Fibroblast of skin of scalp (primary cell): ENCODE data around the gene AKT1.

ENCODE experiments used
- DNase-seq: peaks from one replicate; pipeline ENCODE4 v3.0.0-alpha.2; 2013

Gene AKT1

GRCh38 chr14:104799244-104800014 is 3.9 kb upstream of the AKT1 start:
- DNase-seq = peak; percentile 66

DNA sequence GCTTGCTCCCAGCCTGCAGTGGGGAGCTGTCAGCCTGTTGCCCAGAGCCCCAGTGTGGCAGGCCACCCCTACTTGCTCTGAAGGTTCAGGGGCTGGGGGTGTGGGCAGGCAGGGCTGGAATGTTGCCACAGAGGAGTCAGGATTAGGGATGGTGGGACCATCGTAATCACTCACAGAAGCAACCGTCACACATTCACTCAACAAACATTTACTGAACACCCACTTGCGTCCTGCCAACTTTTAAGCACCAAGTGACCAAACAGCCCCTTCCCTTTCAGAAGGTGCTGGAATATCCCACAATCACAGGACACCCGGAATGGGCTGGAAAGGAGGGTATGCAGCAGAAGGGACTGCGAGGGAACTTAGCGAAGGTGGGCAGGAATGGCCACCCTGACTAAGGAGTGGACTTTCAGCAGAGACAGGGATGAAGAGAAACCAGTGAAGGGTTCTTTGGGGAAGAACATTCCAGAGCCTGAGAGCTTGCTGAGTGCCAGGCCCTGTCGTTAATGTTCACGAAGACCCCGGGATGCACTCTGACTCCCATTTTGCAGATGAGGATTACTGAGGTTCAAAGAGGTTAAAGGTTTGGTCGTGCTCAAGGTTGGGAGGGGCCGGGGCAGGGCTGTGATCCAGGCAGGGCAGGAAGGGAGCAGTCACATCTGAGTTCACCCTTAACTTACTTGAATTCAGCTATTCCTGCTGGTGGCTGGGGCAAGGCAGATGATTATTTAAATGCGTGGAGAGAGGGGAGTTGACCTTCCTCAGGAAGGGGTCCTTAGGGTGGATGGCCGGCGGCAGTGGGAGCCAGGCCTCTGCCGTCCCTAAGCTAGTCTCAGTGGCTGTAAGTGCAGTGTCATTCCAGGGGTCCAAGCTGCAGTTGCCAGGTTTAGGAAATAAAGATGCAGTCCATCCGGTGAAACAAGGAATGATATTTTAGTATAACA is 3.0 kb upstream of the AKT1 start:
- no peak for DNase-seq

GRCh38 chr14:104797115-104798044 is 1.8 kb upstream of the AKT1 start:
- no peak for DNase-seq

DNA sequence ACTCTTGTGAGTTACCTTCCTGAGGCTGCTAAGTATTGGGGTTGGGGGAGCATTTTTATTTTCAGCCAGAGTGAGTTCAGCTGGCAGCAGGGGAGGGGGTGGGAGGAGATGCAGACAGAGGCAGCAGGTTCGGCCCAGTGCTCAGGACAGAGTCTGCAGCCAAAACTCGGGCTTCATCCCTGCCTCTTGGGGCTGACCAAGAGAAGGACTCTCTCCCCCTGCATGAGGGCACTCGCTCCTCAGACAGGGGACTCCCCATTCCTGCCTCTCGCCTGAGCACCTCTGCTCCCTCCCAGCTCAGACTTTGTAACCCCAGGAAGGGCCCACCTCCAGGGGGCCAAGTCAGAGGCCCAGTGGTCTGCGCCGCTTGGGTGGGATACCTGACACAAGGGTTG is 1.1 kb upstream of the AKT1 start:
- DNase-seq = no peak

DNA sequence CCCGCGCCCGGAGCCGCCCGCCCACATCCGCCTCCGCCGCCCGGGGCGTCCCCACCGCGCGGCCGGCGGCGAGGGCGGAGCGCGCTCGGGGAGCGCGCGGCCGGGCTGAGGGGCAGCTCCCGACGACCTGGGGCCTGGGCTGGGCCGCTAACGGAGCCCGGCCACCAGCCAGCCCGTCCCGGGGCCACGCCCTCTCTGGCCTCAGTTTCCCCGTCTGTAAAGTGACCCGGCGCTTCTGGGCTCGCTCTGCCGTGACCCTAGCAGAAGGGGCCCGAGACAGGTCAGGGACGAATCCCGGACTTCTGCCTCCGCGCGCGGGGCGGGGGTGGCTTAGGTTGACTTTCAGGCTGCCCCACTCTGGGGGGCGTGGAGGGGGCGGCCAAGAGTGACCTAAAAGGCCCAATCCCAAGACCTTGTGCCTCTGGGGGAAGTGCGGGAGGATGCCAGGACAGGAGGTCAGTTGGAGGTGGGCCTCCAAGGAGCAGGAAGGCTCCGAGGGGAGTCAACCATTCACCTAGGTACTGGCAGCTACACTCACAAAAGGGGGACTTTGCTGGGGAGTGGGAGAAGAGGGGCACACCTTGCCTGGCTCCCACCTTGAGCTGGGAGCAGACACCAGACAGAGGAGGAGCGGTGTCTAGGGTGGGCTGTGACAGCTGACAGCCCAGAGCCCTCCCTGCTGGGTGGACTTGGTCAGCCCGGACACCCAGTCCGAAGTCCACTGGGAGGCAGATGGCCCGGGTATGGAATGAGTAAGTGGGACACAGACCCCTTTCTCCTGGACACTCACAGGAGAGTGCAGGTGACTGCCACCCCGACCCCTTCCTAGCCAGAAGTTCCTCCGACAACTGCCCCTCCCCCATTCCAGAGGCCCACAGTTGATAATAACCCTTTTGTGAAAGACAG is 486 bp upstream of the AKT1 start:
- DNase-seq = peak; percentile 70

GRCh38 chr14:104794631-104794992 is 936 bp downstream of the AKT1 start:
- no peak for DNase-seq

- DNase-seq = peak; percentile 77
Observed at GRCh38 chr14:104794099-104794498, 1.4 kb downstream of the AKT1 start.

DNA sequence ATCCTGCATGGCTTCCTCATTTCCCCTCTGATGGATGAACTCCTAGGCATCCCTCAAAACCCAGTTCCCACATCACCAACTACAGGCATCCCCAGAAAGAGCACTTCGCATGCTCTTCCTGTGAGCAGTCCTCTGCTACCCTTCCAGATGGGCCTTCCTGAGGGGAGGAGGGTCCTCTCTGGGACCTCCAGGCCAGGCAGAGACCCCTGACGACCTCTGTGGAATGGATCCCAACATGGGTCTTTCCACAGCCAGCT is 1.9 kb downstream of the AKT1 start:
- DNase-seq = no peak

- DNase-seq = no peak
Observed at GRCh38 chr14:104792945-104793702, 2.4 kb downstream of the AKT1 start.

GRCh38 chr14:104792101-104792884 is 3.3 kb downstream of the AKT1 start:
- no peak for DNase-seq

- no peak for DNase-seq
Observed at GRCh38 chr14:104791425-104791824, 4.1 kb downstream of the AKT1 start.

GRCh38 chr14:104789752-104790743 is 5.5 kb downstream of the AKT1 start:
- no peak for DNase-seq

- DNase-seq = no peak
Observed at GRCh38 chr14:104788873-104789663, 6.5 kb downstream of the AKT1 start.

GRCh38 chr14:104788161-104788818 is 7.3 kb downstream of the AKT1 start:
- DNase-seq = no peak

GRCh38 chr14:104787736-104788135 is 7.8 kb downstream of the AKT1 start:
- no peak for DNase-seq

GRCh38 chr14:104786726-104787675 is 8.5 kb downstream of the AKT1 start:
- DNase-seq = no peak
